Spleen (tissue), 11 donors: ENCODE measurements around the gene IBA57. TPM values are rescaled to one million over a fixed set of nuclear protein-coding genes. Genes with fewer than 3 reads are reported as not detected.

Experiments
- DNase-seq: peaks from one replicate; pipeline ENCODE4 v3.0.0-alpha.2; 2020
- H3K27ac ChIP-seq, 8 donors: fragments of 200-600 bp; sonication (generic) in 7 of 8; 1 replicate in 4 of 8; 2 replicates in 4 of 8; pipeline versions ENCODE4 v1.5.0 to v1.8.0; 2016 to 2021; ENCODE audit warnings: inconsistent platforms in 4 of 8, mild to moderate bottlenecking in 4 of 8, moderate library complexity in 1 of 8
- H3K27me3 ChIP-seq, 7 donors: fragments of 200-600 bp; sonication (generic) in 6 of 7; replicated peaks in 1 of 7; 1 replicate in 4 of 7; 2 replicates in 3 of 7; pipeline versions ENCODE4 v1.5.0 to v1.8.0; 2016 to 2021; ENCODE audit warnings: inconsistent platforms in 3 of 7, mild to moderate bottlenecking in 1 of 7
- H3K36me3 ChIP-seq, 6 donors: fragments of 200-600 bp; sonication (generic) in 5 of 6; 1 replicate in 4 of 6; 2 replicates in 2 of 6; pipeline versions ENCODE4 v1.5.0 to v1.8.0; 2016 to 2021; ENCODE audit warnings: inconsistent platforms in 2 of 6
- H3K4me1 ChIP-seq, 6 donors: fragments of 200-600 bp; sonication (generic) in 5 of 6; 1 replicate in 3 of 6; 2 replicates in 3 of 6; pipeline versions ENCODE4 v1.5.0 to v1.8.0; 2016 to 2021; ENCODE audit warnings: inconsistent platforms in 3 of 6
- H3K4me3 ChIP-seq, 8 donors: fragments of 200-600 bp; sonication (generic) in 7 of 8; 1 replicate in 4 of 8; 2 replicates in 4 of 8; pipeline versions ENCODE4 v1.5.0 to v1.8.0; 2016 to 2021; ENCODE audit warnings: inconsistent platforms in 4 of 8, mild to moderate bottlenecking in 4 of 8, moderate library complexity in 2 of 8
- H3K9me3 ChIP-seq, 8 donors: fragments of 200-600 bp; sonication (generic) in 7 of 8; 1 replicate in 4 of 8; 2 replicates in 4 of 8; pipeline versions ENCODE4 v1.5.0 to v1.8.0; 2016 to 2021; ENCODE audit warnings: inconsistent platforms in 4 of 8
- POLR2A ChIP-seq, 3 donors: fragments of 450-650 bp; IDR thresholded peaks; one replicate each; pipeline ENCODE4 v1.5.1; 2017; ENCODE audit warnings: antibody characterized with exemption in 3 of 3, mild to moderate bottlenecking in 1 of 3
- POLR2AphosphoS5 ChIP-seq, 3 donors: sonication (generic); formaldehyde crosslinking; IDR thresholded peaks; one replicate each; pipeline ENCODE4 v1.5.1; 2017; ENCODE audit warnings: antibody characterized with exemption in 3 of 3
- WGBS, 5 donors: extraction: QIAGEN DNeasy Blood & Tissue Kit in 3 of 5; methylation state at CpG; one replicate each; pipeline versions ENCODE4 v1.1.5 to v1.1.7; 2013 to 2018; 5-methylcytosine and 5-hydroxymethylcytosine counted together
- intact Hi-C: fragments of 100-400 bp; cut with DNase I; formaldehyde crosslinking; loops from one replicate; pipeline ENCODE4 v1.15.0; 2023; ENCODE audit warnings: low total_unique reads
- polyA plus RNA-seq, 3 donors: library from polyadenylated mRNA; stranded (reverse); fragments of 200-250 nt; gene quantifications; one replicate each; pipeline ENCODE4 v1.2.1, GENCODE V29; 2013
- total RNA-seq, 7 donors: library from RNA; depleted of rRNA in 3 of 7; stranded (reverse); fragments of >200 nt in 3 of 7; fragmentation: NEBNext Ultra II Directional in 4 of 7; extraction: Animal tissue kit (Norgen Biotek cat#: 25700) in 4 of 7; gene quantifications; one replicate each; pipeline versions ENCODE4 v1.1.0 to v1.2.1, GENCODE V29; 2016 to 2021
- TF ChIP-seq, protein P1 (sequence below), 11 experiments: fragments of 200-600 bp in 7 of 11; fragments of 450-650 bp in 4 of 11; sonication (generic) in 4 of 11; IDR thresholded peaks in 8 of 11; conservative IDR thresholded peaks in 3 of 11; 1 replicate in 7 of 11; 2 replicates in 4 of 11; pipeline versions ENCODE4 v1.4.0 to v1.8.0; 2016 to 2021; ENCODE audit warnings: antibody characterized with exemption in 11 of 11, inconsistent platforms in 4 of 11, mild to moderate bottlenecking in 1 of 11
- donor health status: healthy with polysubstance abuse.
- donor health status: DM: no; HTN: no; CAD: no; lungs with moderate emphysema.
- donor health status: DM: no; HTN: no; CAD: no.
- donor health status: Bipolar disorder and iron deficiency.
- donor health status: healthy.
- donor health status: DM: no; HTN: no; CAD: no.
- donor health status: DM: yes; HTN: yes; CAD: no.

IBA57 gene
- total and polyA plus RNA-seq, 10 donors, result 0.59 to 14.7 (median 9.3) TPM

DNA sequence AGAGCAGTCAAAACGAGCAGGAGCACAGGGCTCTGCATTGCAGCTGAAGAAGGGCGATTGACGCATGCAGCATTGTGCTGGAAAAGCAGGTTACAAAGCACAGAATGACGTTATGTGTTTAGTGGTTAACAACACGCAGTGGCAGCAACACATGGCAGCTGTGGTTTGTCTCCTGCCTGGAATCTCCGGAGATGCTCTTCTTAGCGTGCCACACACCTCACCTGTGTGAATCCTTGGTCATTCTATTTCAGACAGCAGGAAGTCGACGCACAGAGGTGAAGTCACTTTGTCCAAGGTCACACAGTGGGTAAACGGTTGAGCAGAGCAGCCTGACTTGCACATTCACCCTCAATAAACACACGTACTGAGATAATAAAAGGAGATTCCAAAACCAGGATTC lies 56.9 kb downstream of the IBA57 start:
- H3K27me3 ChIP-seq, result no peaks in the 10 kb centered on the region

DNA sequence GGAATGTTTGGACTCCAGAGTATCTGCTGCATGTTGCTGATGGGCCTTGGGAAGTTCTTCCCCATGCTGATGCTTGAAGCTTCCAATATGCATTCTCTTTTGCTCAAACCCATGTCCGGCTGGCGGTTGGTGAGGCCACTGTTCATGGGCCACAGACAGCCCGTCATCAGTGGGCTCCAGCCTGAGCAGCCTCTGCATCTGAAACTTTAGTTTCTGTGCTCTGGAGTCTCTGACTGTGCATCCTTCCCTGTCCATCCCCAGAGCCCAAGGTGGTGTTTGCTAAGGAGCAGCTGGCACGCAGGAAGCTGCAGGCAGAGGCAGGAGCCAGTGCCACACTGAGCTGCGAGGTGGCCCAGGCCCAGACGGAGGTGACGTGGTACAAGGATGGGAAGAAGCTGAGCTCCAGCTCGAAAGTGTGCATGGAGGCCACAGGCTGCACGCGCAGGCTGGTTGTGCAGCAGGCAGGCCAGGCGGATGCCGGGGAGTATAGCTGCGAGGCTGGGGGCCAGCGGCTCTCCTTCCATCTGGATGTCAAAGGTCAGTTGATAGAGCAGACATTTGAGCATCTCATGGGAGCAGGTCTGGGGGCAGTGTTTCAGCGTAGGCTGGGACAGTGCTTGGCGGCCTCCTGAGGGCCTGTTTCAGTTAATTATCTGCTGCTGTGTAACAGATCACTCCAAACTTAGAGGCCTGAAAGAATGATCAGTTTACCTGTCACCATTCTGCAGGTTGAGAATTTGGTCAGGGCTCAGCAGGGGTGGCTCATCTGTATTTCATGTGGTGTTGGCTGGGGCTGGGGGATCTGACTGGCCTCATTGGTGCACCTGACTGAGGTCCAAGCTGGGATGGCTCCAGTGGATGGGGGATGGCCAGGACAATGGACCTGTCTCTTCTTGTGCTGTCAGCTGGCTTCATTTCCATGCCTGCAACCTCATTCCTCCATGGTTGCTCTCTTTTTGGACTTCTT lies 58.9 kb downstream of the IBA57 start:
- peaks cover 0 to 36% (median 25%) of the 10 kb centered on the region in 6 donors for H3K36me3 ChIP-seq
- no peak overlapping the region for H3K27ac ChIP-seq
- H3K27me3 ChIP-seq, result no peaks in the 10 kb centered on the region
- WGBS, 5 donors, result 88 to 95% (median 90%) methylated on average over 16 of the region's 16 CpGs
- no peak overlapping the region for H3K4me3 ChIP-seq
- DNase-seq, result no peak
- H3K4me1 ChIP-seq, result no peaks in the 10 kb centered on the region
- TF ChIP-seq POLR2A (IDR thresholded peaks at IDR 0.05) (no peak), POLR2AphosphoS5 (IDR thresholded peaks at IDR 0.05) (no peak)
- TF ChIP-seq, protein P1, sequence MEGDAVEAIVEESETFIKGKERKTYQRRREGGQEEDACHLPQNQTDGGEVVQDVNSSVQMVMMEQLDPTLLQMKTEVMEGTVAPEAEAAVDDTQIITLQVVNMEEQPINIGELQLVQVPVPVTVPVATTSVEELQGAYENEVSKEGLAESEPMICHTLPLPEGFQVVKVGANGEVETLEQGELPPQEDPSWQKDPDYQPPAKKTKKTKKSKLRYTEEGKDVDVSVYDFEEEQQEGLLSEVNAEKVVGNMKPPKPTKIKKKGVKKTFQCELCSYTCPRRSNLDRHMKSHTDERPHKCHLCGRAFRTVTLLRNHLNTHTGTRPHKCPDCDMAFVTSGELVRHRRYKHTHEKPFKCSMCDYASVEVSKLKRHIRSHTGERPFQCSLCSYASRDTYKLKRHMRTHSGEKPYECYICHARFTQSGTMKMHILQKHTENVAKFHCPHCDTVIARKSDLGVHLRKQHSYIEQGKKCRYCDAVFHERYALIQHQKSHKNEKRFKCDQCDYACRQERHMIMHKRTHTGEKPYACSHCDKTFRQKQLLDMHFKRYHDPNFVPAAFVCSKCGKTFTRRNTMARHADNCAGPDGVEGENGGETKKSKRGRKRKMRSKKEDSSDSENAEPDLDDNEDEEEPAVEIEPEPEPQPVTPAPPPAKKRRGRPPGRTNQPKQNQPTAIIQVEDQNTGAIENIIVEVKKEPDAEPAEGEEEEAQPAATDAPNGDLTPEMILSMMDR (IDR thresholded peaks at IDR 0.05 in 8 of 11, conservative IDR thresholded peaks at IDR 0.05 in 3 of 11), result no peak
- peaks cover 4 to 20% (median 16%) of the 10 kb centered on the region in 8 donors for H3K9me3 ChIP-seq
- intact Hi-C loops, result no loop called here

More for the DNA sequence above, 56.9 kb downstream of the IBA57 start:
- intact Hi-C loops, result no loop called here
- no peaks in the 10 kb centered on the region for H3K4me1 ChIP-seq
- WGBS, 5 donors, result 83 to 91% (median 87%) methylated on average over 11 of the region's 11 CpGs
- no peak overlapping the region for H3K27ac ChIP-seq
- H3K4me3 ChIP-seq, result no peak overlapping the region
- DNase-seq, result no peak
- H3K36me3 ChIP-seq, result peaks cover 0 to 56% (median 35%) of the 10 kb centered on the region in 6 donors
- TF ChIP-seq POLR2AphosphoS5 (IDR thresholded peaks at IDR 0.05), result no peak
- TF ChIP-seq, protein P1 (IDR thresholded peaks at IDR 0.05 in 8 of 11, conservative IDR thresholded peaks at IDR 0.05 in 3 of 11), result no peak
- TF ChIP-seq POLR2A (IDR thresholded peaks at IDR 0.05), result no peak
- H3K9me3 ChIP-seq, result peaks cover 4 to 20% (median 16%) of the 10 kb centered on the region in 8 donors

DNA sequence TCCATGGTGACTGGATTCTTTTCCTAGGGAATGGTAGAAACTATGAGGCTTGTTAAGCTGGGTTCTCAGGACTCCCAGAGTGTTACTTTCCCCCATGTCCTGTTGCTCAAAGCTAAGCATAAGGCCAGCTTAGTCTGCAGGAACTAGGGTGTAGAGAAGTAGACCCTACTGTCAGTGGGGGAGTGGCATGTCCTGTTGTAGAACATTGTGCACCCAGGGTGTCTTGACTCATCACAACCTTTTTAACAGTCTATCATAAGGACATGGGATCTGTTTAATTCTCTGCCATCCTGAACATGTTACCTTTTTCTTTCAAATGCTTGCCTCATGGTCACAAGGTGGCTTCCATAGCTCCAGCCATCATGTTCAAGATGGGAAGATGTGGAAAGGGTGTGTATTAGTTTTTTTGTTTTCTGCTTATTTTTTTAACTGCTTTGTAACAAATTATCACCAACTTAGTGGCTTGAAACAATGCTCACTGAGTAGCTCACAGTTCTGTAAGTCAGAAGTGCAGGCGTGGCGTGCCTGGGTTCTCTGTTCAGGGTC lies 59.6 kb downstream of the IBA57 start:
- WGBS, 5 donors, result 1 to 99% (median 66%) methylated on average over 2 of the region's 2 CpGs

More for the DNA sequence above, 59.6 kb downstream of the IBA57 start:
- intact Hi-C loops, result no loop called here
- TF ChIP-seq, protein P1 (IDR thresholded peaks at IDR 0.05 in 8 of 11, conservative IDR thresholded peaks at IDR 0.05 in 3 of 11), result no peak
- no peak for TF ChIP-seq POLR2AphosphoS5 (IDR thresholded peaks at IDR 0.05)
- TF ChIP-seq POLR2A (IDR thresholded peaks at IDR 0.05), result no peak
- H3K27ac ChIP-seq, result no peak overlapping the region
- peaks cover 4 to 20% (median 16%) of the 10 kb centered on the region in 8 donors for H3K9me3 ChIP-seq
- no peaks in the 10 kb centered on the region for H3K4me1 ChIP-seq
- H3K36me3 ChIP-seq, result peaks cover 0 to 29% (median 19%) of the 10 kb centered on the region in 6 donors
- no peak overlapping the region for H3K4me3 ChIP-seq
- H3K27me3 ChIP-seq, result no peaks in the 10 kb centered on the region
- DNase-seq, result no peak
